ENCODE results near the gene HNRNPC.
A peak's percentile ranks its signal among the peaks of the same experiment; 100 is the strongest.

The HNRNPC gene

DNA sequence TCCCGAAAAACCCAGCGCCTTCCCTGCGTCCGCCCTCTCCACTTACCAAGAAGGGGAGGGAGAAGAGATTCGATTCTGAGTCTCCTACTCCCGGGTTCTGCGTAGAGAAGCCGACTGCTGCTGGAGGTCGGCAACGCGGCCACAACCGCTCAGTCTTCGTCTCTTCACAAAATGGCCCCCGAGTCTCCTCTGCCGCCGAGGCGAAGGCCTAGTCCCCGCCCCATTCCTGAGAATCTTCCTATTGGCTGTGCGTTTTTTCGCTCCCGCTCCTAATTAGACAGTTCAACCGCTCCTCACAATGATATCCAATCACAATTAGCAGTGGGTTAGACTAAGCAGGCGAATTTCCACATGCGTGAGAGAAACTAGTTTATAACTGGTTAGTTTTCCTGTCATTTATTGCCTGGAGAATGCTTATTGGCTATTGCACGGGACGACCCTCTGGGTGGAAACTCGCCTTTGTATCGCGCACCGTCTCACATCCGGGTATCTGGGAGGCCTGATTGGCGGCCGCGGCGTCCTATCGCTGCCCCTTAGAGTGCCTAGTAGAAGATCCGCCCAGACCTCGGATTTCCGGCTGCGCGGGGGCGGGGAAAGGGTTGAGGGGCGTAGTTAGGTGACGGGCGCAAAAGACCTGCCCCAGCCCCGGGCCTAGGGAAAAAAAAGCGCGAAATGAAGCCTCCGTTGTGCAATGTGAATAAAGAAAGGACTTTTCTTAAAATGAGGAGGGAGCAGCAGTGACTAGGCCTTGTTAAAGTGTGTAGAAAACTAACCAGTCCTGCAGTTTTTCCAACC is at the start of gene HNRNPC:
Gene HNRNPC, minus strand, starts transcription at position 191 of the 795 bp plus-strand sequence. CDS start 35,249 bp downstream, outside the sequence.
- TF ChIP-seq TARDBP (IDR thresholded peaks at IDR 0.05) (no peak), PKNOX1 (IDR thresholded peaks at IDR 0.05) (peak; percentile 100), HDGF (IDR thresholded peaks at IDR 0.05; ENCODE audit: borderline replicate concordance) (no peak), FOXK2 (IDR thresholded peaks at IDR 0.05) (no peak), ZNF384 (IDR thresholded peaks at IDR 0.05) (peak; percentile 1; the same call in 1 of the 2 replicates), ARNT (IDR thresholded peaks at IDR 0.05) (no peak), NFRKB (IDR thresholded peaks at IDR 0.05) (peak; percentile 96), FOXM1 (IDR thresholded peaks at IDR 0.05; ENCODE audit: borderline replicate concordance) (no peak), FOXA1 (IDR thresholded peaks at IDR 0.05) (no peak), L3MBTL2 (conservative IDR thresholded peaks at IDR 0.05) (peak; percentile 52), LEF1 (IDR thresholded peaks at IDR 0.05; ENCODE audit: borderline replicate concordance) (no peak), ELF4 (IDR thresholded peaks at IDR 0.05) (peak; percentile 86), BHLHE40 (IDR thresholded peaks at IDR 0.05; ENCODE audit: borderline replicate concordance) (no peak), SUZ12 (IDR thresholded peaks at IDR 0.05) (no peak), CTBP1 (IDR thresholded peaks at IDR 0.05; ENCODE audit: borderline replicate concordance) (no peak), SP1 (IDR thresholded peaks at IDR 0.05) (0 out of 2 replicates have a peak, but pooled peaks have one; percentile 46)
- peak; percentile 95 for DNase-seq (ENCODE audit: extremely low spot score)
- CTCF ChIA-PET = no interaction called here
- POLR2A ChIA-PET = interaction anchor here (0.5 to 2.1 kb wide), 4 partner anchors 8 to 14 kb away, joined by 3 to 7 read pairs (median 3); no protein-coding TSS in a partner anchor

DNA sequence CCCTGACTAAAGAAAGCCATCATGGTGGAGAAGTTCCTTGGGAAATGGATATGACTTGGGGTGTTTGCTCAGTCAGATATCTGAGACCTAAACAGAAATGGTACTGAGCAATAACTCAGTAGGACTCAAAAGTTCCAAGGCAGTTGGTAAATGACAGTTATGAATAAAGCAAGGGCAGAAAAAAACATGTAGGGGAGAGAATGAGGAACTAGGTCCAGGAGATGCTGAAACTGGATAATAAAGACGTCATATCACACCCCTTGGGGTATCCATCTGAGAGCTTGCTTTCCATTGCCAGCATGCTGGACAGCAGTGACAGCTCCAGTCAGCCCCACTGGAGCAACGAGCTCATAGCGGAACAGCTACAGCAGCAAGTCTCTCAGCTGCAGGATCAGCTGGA is 48.2 kb upstream of the HNRNPC start:
- ChIA-PET POLR2A (interaction anchor here (1.0 to 1.4 kb wide), 3 partner anchors 8 to 16 kb away, joined by 3 to 9 read pairs (median 4); no protein-coding TSS in a partner anchor), CTCF (no interaction called here)
- TF ChIP-seq PKNOX1 (IDR thresholded peaks at IDR 0.05) = 0 out of 2 replicates have a peak, but pooled peaks have one; percentile 4
- TF ChIP-seq HDGF (IDR thresholded peaks at IDR 0.05; ENCODE audit: borderline replicate concordance) = no peak
- no peak for TF ChIP-seq LEF1 (IDR thresholded peaks at IDR 0.05; ENCODE audit: borderline replicate concordance)
- no peak for DNase-seq (ENCODE audit: extremely low spot score)

GRCh38 chr14:21313512-21313911 is 44.3 kb upstream of the HNRNPC start:
- DNase-seq (ENCODE audit: extremely low spot score) = no peak
- POLR2A ChIA-PET = no interaction called here
- CTCF ChIA-PET = no interaction called here
- no peak for TF ChIP-seq FOXA1 (IDR thresholded peaks at IDR 0.05)
- TF ChIP-seq CTBP1 (IDR thresholded peaks at IDR 0.05; ENCODE audit: borderline replicate concordance) = no peak

DNA sequence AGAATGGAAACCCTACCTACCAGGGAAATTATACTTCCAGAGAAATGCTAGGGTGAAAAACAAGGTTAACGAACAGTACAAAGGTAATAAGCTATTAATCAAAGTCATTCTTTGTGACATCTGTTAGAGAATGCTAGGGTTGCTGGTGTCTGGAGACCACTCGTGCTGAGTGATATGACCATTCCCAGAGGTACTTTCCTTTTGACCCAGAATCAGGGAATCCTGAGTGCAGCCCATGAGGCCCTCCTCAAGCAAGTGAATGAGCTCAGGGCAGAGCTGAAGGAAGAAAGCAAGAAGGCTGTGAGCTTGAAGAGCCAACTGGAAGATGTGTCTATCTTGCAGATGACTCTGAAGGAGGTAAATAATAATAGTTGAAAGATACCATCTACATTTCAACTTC is 42.4 kb upstream of the HNRNPC start:
- TF ChIP-seq FOXA1 (IDR thresholded peaks at IDR 0.05) = no peak
- TF ChIP-seq PKNOX1 (IDR thresholded peaks at IDR 0.05) = peak; percentile 34; the same call in 1 of the 2 replicates
- POLR2A ChIA-PET = interaction anchor here (0.6 to 1.5 kb wide), 5 partner anchors 8 to 215 kb away, joined by 3 to 6 read pairs (median 3); partner anchors contain the start of gene SALL2
- CTCF ChIA-PET = interaction anchor here (1.1 kb wide), 2 partner anchors 9 to 15 kb away, joined by 4 to 5 read pairs; no protein-coding TSS in a partner anchor
- no peak for DNase-seq (ENCODE audit: extremely low spot score)

DNA sequence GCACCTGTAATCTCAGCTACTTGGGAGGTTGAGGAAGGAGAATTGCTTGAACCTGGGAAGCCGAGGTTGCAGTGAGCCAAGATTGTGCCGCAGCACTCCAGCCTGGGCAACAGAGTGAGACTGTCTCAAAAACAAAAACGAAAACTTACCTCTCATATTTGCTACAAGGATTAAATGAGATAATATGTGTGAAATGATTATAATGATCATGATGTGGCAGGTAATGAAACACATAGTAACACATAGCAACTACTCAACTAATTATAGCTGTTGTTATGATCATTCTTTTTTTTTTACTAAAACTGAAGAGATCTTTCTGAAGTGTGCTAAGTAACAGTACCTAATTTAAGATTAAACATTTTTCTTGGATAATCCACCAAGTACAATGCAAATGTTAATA is 40.7 kb upstream of the HNRNPC start:
- ChIA-PET POLR2A (interaction anchor here (0.8 to 1.9 kb wide), 4 partner anchors 10 to 73 kb away, joined by 3 to 8 read pairs (median 4); partner anchors contain the start of gene RPGRIP1), CTCF (interaction anchor here (0.9 kb wide), 1 partner anchor 17 kb away, joined by 3 read pairs; no protein-coding TSS in a partner anchor)
- no peak for TF ChIP-seq HDGF (IDR thresholded peaks at IDR 0.05; ENCODE audit: borderline replicate concordance)
- TF ChIP-seq CTBP1 (IDR thresholded peaks at IDR 0.05; ENCODE audit: borderline replicate concordance) = no peak
- TF ChIP-seq SUZ12 (IDR thresholded peaks at IDR 0.05) = no peak
- TF ChIP-seq ELF4 (IDR thresholded peaks at IDR 0.05) = no peak
- TF ChIP-seq ARNT (IDR thresholded peaks at IDR 0.05) = no peak
- TF ChIP-seq L3MBTL2 (conservative IDR thresholded peaks at IDR 0.05) = no peak
- no peak for TF ChIP-seq NFRKB (IDR thresholded peaks at IDR 0.05)
- TF ChIP-seq FOXM1 (IDR thresholded peaks at IDR 0.05; ENCODE audit: borderline replicate concordance) = no peak
- TF ChIP-seq TARDBP (IDR thresholded peaks at IDR 0.05) = no peak
- no peak for TF ChIP-seq LEF1 (IDR thresholded peaks at IDR 0.05; ENCODE audit: borderline replicate concordance)
- no peak for TF ChIP-seq PKNOX1 (IDR thresholded peaks at IDR 0.05)
- TF ChIP-seq SP1 (IDR thresholded peaks at IDR 0.05) = no peak
- TF ChIP-seq BHLHE40 (IDR thresholded peaks at IDR 0.05; ENCODE audit: borderline replicate concordance) = no peak
- TF ChIP-seq ZNF384 (IDR thresholded peaks at IDR 0.05) = no peak
- TF ChIP-seq FOXK2 (IDR thresholded peaks at IDR 0.05) = no peak
- TF ChIP-seq FOXA1 (IDR thresholded peaks at IDR 0.05) = no peak
- no peak for DNase-seq (ENCODE audit: extremely low spot score)
